OCI-LY1 (cell line): Measurements from ENCODE around the gene CUEDC1.

Experiments
- EZH2 ChIP-seq: fragments of 200-600 bp; sonication (generic), shearing (Covaris generic); IDR thresholded peaks from 2 replicates; pipeline ENCODE4 v1.8.0; 2017; ENCODE audit warnings: borderline replicate concordance, mixed run types, mild to moderate bottlenecking, antibody characterized with exemption, low read length, moderate library complexity, mixed read lengths
- TF ChIP-seq, protein P1 (sequence below): fragments of 200-600 bp; sonication (generic), shearing (Covaris generic); IDR thresholded peaks from 2 replicates; pipeline ENCODE4 v1.5.1; 2017; ENCODE audit warnings: mild to moderate bottlenecking, antibody characterized with exemption, low read length, moderate library complexity, mixed read lengths

DNA sequence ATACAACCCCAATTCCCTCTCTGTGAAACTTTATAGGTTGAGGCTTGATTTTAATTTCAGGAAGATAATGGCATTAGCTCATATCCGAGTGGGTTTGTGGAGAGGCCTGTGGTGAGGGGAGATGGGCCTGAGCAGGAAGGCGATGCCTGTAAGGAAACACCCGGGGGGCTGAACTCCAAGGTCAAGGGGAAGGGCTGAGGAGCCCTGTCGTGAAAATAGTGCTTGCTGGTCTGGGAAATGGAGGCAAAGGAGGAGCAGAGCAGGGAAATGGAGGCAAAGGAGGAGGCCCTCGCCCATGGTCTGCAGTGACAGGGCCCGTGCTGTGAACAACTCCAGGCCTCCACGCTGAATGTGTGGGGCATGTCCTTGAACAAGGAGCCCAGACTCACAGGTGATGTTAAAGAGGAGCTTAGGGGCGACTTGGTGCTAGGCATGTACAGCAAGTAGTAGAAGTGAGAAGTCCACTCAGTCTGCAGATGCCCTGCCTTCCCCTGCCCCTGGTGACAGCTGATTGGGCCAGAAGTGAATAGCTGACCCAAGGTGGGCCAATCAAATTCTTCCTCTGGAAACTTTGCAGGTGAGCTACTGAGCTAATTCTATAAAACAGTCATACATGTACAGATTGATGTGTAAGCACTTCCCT lies 143.5 kb downstream of the CUEDC1 start:
- TF ChIP-seq, protein P1, sequence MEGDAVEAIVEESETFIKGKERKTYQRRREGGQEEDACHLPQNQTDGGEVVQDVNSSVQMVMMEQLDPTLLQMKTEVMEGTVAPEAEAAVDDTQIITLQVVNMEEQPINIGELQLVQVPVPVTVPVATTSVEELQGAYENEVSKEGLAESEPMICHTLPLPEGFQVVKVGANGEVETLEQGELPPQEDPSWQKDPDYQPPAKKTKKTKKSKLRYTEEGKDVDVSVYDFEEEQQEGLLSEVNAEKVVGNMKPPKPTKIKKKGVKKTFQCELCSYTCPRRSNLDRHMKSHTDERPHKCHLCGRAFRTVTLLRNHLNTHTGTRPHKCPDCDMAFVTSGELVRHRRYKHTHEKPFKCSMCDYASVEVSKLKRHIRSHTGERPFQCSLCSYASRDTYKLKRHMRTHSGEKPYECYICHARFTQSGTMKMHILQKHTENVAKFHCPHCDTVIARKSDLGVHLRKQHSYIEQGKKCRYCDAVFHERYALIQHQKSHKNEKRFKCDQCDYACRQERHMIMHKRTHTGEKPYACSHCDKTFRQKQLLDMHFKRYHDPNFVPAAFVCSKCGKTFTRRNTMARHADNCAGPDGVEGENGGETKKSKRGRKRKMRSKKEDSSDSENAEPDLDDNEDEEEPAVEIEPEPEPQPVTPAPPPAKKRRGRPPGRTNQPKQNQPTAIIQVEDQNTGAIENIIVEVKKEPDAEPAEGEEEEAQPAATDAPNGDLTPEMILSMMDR = no peak
- no peak for TF ChIP-seq EZH2
